Liver (tissue), 9 donors: ENCODE data around the gene ENO3. TPM values are rescaled to one million over a fixed set of nuclear protein-coding genes. Genes with fewer than 3 reads are reported as not detected.
A peak's percentile ranks its signal among the peaks of the same experiment; 100 is the strongest.

Experiments
- DNase-seq: peaks from one replicate; pipeline ENCODE4 v3.0.0-alpha.2; 2017; ENCODE audit warnings: low spot score
- H3K27ac ChIP-seq, 2 donors: one replicate each; pipeline ENCODE4 v1.7.0; 2013; ENCODE audit warnings: inconsistent platforms in 2 of 2, low read length in 2 of 2, control low read depth in 1 of 2, low read depth in 1 of 2, mild to moderate bottlenecking in 1 of 2
- H3K27me3 ChIP-seq, 4 donors: one replicate each; pipeline versions ENCODE4 v1.6.1 to v1.7.0; 2013; ENCODE audit warnings: low read length in 3 of 4, inconsistent platforms in 1 of 4, mild to moderate bottlenecking in 1 of 4, moderate library complexity in 1 of 4; ENCODE audit not compliant: control insufficient read depth in 4 of 4, insufficient read depth in 4 of 4
- H3K36me3 ChIP-seq, 4 donors: one replicate each; pipeline versions ENCODE4 v1.6.1 to v1.7.0; 2013; ENCODE audit warnings: low read length in 3 of 4, mild to moderate bottlenecking in 3 of 4, low read depth in 1 of 4, moderate library complexity in 1 of 4; ENCODE audit not compliant: control insufficient read depth in 4 of 4, insufficient read depth in 3 of 4
- H3K4me1 ChIP-seq, 4 donors: one replicate each; pipeline versions ENCODE4 v1.6.1 to v1.7.0; 2013; ENCODE audit warnings: low read length in 3 of 4, mild to moderate bottlenecking in 3 of 4, moderate library complexity in 1 of 4; ENCODE audit not compliant: control insufficient read depth in 4 of 4, insufficient read depth in 4 of 4
- H3K4me3 ChIP-seq, 3 donors: one replicate each; pipeline versions ENCODE4 v1.6.1 to v1.7.0; 2013; ENCODE audit warnings: low read length in 3 of 3, control low read depth in 1 of 3, low read depth in 1 of 3, mild to moderate bottlenecking in 1 of 3
- H3K9ac ChIP-seq, 2 donors: one replicate each; pipeline ENCODE4 v1.7.0; 2013; ENCODE audit warnings: low read length in 2 of 2, mild to moderate bottlenecking in 2 of 2, moderate library complexity in 2 of 2, control low read depth in 1 of 2, low read depth in 1 of 2
- H3K9me3 ChIP-seq, 4 donors: one replicate each; pipeline versions ENCODE4 v1.6.1 to v1.7.0; 2013; ENCODE audit warnings: low read length in 3 of 4; ENCODE audit not compliant: control insufficient read depth in 4 of 4
- EGR1 ChIP-seq, 2 donors: IDR thresholded peaks; 2 replicates each; pipeline ENCODE4 v1.6.1; 2016 to 2018; ENCODE audit warnings: antibody characterized with exemption in 2 of 2, low read depth in 2 of 2
- FOXA1 ChIP-seq: IDR thresholded peaks from 2 replicates; pipeline ENCODE4 v1.6.1; 2016; ENCODE audit warnings: antibody characterized with exemption
- HNF4A ChIP-seq, 2 donors: conservative IDR thresholded peaks; 2 replicates each; pipeline ENCODE4 v1.6.1; 2016; ENCODE audit warnings: antibody characterized with exemption in 2 of 2, mild to moderate bottlenecking in 2 of 2
- JUND ChIP-seq, 2 donors: IDR thresholded peaks; 2 replicates each; pipeline ENCODE4 v1.6.1; 2016; ENCODE audit warnings: antibody characterized with exemption in 2 of 2
- NR2F2 ChIP-seq: IDR thresholded peaks from 2 replicates; pipeline ENCODE4 v1.6.1; 2016; ENCODE audit warnings: antibody characterized with exemption
- RAD21 ChIP-seq, 2 donors: IDR thresholded peaks; 2 replicates each; pipeline ENCODE4 v1.6.1; 2016; ENCODE audit warnings: antibody characterized with exemption in 2 of 2, mild to moderate bottlenecking in 2 of 2
- RXRA ChIP-seq, 2 donors: IDR thresholded peaks; 2 replicates each; pipeline ENCODE4 v1.6.1; 2017 to 2018; ENCODE audit warnings: antibody characterized with exemption in 2 of 2, mild to moderate bottlenecking in 1 of 2
- SP1 ChIP-seq: IDR thresholded peaks from 2 replicates; pipeline ENCODE4 v1.6.1; 2018; ENCODE audit warnings: antibody characterized with exemption, mild to moderate bottlenecking
- TAF1 ChIP-seq: conservative IDR thresholded peaks from 2 replicates; pipeline ENCODE4 v1.6.1; 2016; ENCODE audit warnings: antibody characterized with exemption, mild to moderate bottlenecking
- YY1 ChIP-seq: IDR thresholded peaks from 2 replicates; pipeline ENCODE4 v1.6.1; 2016; ENCODE audit warnings: antibody characterized with exemption, mild to moderate bottlenecking
- WGBS: extraction: QIAGEN DNeasy Blood & Tissue Kit; methylation state at CpG from one replicate; pipeline ENCODE4 v1.1.7; 2013; 5-methylcytosine and 5-hydroxymethylcytosine counted together
- polyA plus RNA-seq, 2 donors: library from polyadenylated mRNA; stranded (reverse) in 1 of 2; unstranded in 1 of 2; fragments of 200-250 nt in 1 of 2; fragments of >200 nt in 1 of 2; fragmentation: Nextera tagmentation in 1 of 2; extraction: Ambion mirVana in 1 of 2; gene quantifications; one replicate each; pipeline versions ENCODE4 v1.2.1 to v1.2.3, GENCODE V29; 2013 to 2015
- total RNA-seq, 2 donors: library from RNA; depleted of rRNA; stranded (reverse); fragments of >200 nt; gene quantifications; one replicate each; pipeline ENCODE4 v1.2.3, GENCODE V29; 2014
- TF ChIP-seq, protein P1 (sequence below): IDR thresholded peaks from 2 replicates; pipeline ENCODE4 v1.6.1; 2016; ENCODE audit warnings: antibody characterized with exemption, mild to moderate bottlenecking
- TF ChIP-seq, protein P2 (sequence below): IDR thresholded peaks from 2 replicates; pipeline ENCODE4 v1.6.1; 2016; ENCODE audit warnings: antibody characterized with exemption
- TF ChIP-seq, protein P3 (sequence below): fragments of 150-350 bp; IDR thresholded peaks from 2 replicates; pipeline ENCODE4 v1.5.1; 2017; ENCODE audit warnings: improper control_type of control experiment, low read depth, low read length; ENCODE audit not compliant: missing input control
- donor health status: healthy.
- donor health status: healthy.
- donor health status: healthy.
- donor health status: healthy.
- donor health status: healthy.

Gene ENO3
- total and polyA plus RNA-seq, 4 donors, result 26.3 to 117 (median 30.8) TPM

GRCh38 chr17:4978726-4979125 lies 27.8 kb downstream of the ENO3 start:
- no peak for DNase-seq
- Histone ChIP-seq H3K36me3 (peaks cover 10 to 38% (median 20%) of the 10 kb centered on the region in 4 donors), H3K4me1 (peaks cover 0 to 8% (median 3%) of the 10 kb centered on the region in 4 donors), H3K9ac (no peak overlapping the region), H3K9me3 (no peaks in the 10 kb centered on the region), H3K27me3 (no peaks in the 10 kb centered on the region), H3K27ac (no peak overlapping the region), H3K4me3 (no peak overlapping the region)
- TF ChIP-seq SP1 (no peak), EGR1 (IDR thresholded peaks at IDR 0.05; ENCODE audit: low read depth in 2 of 2) (no peak), JUND (IDR thresholded peaks at IDR 0.05) (no peak), TAF1 (no peak), RAD21 (IDR thresholded peaks at IDR 0.05) (no peak), RXRA (IDR thresholded peaks at IDR 0.05) (no peak), YY1 (no peak), HNF4A (conservative IDR thresholded peaks at IDR 0.05) (no peak), NR2F2 (no peak)
- TF ChIP-seq, protein P1, sequence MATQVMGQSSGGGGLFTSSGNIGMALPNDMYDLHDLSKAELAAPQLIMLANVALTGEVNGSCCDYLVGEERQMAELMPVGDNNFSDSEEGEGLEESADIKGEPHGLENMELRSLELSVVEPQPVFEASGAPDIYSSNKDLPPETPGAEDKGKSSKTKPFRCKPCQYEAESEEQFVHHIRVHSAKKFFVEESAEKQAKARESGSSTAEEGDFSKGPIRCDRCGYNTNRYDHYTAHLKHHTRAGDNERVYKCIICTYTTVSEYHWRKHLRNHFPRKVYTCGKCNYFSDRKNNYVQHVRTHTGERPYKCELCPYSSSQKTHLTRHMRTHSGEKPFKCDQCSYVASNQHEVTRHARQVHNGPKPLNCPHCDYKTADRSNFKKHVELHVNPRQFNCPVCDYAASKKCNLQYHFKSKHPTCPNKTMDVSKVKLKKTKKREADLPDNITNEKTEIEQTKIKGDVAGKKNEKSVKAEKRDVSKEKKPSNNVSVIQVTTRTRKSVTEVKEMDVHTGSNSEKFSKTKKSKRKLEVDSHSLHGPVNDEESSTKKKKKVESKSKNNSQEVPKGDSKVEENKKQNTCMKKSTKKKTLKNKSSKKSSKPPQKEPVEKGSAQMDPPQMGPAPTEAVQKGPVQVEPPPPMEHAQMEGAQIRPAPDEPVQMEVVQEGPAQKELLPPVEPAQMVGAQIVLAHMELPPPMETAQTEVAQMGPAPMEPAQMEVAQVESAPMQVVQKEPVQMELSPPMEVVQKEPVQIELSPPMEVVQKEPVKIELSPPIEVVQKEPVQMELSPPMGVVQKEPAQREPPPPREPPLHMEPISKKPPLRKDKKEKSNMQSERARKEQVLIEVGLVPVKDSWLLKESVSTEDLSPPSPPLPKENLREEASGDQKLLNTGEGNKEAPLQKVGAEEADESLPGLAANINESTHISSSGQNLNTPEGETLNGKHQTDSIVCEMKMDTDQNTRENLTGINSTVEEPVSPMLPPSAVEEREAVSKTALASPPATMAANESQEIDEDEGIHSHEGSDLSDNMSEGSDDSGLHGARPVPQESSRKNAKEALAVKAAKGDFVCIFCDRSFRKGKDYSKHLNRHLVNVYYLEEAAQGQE, result no peak
- TF ChIP-seq, protein P2, sequence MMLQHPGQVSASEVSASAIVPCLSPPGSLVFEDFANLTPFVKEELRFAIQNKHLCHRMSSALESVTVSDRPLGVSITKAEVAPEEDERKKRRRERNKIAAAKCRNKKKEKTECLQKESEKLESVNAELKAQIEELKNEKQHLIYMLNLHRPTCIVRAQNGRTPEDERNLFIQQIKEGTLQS, result no peak
- TF ChIP-seq, protein P3, sequence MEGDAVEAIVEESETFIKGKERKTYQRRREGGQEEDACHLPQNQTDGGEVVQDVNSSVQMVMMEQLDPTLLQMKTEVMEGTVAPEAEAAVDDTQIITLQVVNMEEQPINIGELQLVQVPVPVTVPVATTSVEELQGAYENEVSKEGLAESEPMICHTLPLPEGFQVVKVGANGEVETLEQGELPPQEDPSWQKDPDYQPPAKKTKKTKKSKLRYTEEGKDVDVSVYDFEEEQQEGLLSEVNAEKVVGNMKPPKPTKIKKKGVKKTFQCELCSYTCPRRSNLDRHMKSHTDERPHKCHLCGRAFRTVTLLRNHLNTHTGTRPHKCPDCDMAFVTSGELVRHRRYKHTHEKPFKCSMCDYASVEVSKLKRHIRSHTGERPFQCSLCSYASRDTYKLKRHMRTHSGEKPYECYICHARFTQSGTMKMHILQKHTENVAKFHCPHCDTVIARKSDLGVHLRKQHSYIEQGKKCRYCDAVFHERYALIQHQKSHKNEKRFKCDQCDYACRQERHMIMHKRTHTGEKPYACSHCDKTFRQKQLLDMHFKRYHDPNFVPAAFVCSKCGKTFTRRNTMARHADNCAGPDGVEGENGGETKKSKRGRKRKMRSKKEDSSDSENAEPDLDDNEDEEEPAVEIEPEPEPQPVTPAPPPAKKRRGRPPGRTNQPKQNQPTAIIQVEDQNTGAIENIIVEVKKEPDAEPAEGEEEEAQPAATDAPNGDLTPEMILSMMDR, result no peak

- Histone ChIP-seq H3K27ac (no peak overlapping the region), H3K4me1 (peaks cover 0 to 8% (median 2%) of the 10 kb centered on the region in 4 donors), H3K9ac (no peak overlapping the region), H3K27me3 (no peaks in the 10 kb centered on the region), H3K36me3 (peaks cover 12 to 35% (median 19%) of the 10 kb centered on the region in 4 donors), H3K4me3 (no peak overlapping the region), H3K9me3 (no peaks in the 10 kb centered on the region)
- DNase-seq, result no peak
- 45% methylated on average over 6 of the region's 6 CpGs for WGBS
- TF ChIP-seq FOXA1, result no peak
- peak; percentile 72 to 83 for TF ChIP-seq RAD21 (IDR thresholded peaks at IDR 0.05)
- TF ChIP-seq, protein P3, result peak; percentile 81
Measured at GRCh38 chr17:4980644-4981216, 29.8 kb downstream of the ENO3 start.
